ENCODE measurements around the gene C9orf78.

C9orf78 gene

GRCh38 chr9:129878291-129878690, 43.2 kb upstream of the C9orf78 start:
- H3K9ac ChIP-seq (ENCODE audit: low read length), result no peak overlapping the region
- no peak overlapping the region for H3K4me2 ChIP-seq (ENCODE audit: low read depth, low read length)
- no peaks in the 10 kb centered on the region for H3F3A ChIP-seq (ENCODE audit: insufficient read depth, low read length)
- H3K79me2 ChIP-seq (ENCODE audit: low read length), result no peaks in the 10 kb centered on the region
- H3K4me3 ChIP-seq (ENCODE audit: low read length), result no peak overlapping the region
- H3K9me2 ChIP-seq (replicated peaks; ENCODE audit: insufficient read depth, low read length), result no peaks in the 10 kb centered on the region
- H2AFZ ChIP-seq (ENCODE audit: low read length), result no peak overlapping the region
- no peaks in the 10 kb centered on the region for H3K27me3 ChIP-seq (replicated peaks; ENCODE audit: insufficient read depth, low read length)
- no peaks in the 10 kb centered on the region for H3K36me3 ChIP-seq (replicated peaks; ENCODE audit: insufficient read depth, low read length)
- no peaks in the 10 kb centered on the region for H3K9me3 ChIP-seq (replicated peaks; ENCODE audit: insufficient read depth, low read length)
- DNase-seq, result no peak
- no peaks in the 10 kb centered on the region for H3K4me1 ChIP-seq (ENCODE audit: low read length)
- H3K27ac ChIP-seq (ENCODE audit: low read length), result no peak overlapping the region
- H4K20me1 ChIP-seq (ENCODE audit: insufficient read depth, low read length), result no peaks in the 10 kb centered on the region
- TF ChIP-seq CTCF (IDR thresholded peaks at IDR 0.05; ENCODE audit: low read length) (no peak), EZH2phosphoT487 (IDR thresholded peaks at IDR 0.05; ENCODE audit: low read length) (no peak), EZH2 (optimal IDR thresholded peaks at IDR 0.05; ENCODE audit: low read depth, low read length) (no peak)

GRCh38 chr9:129876815-129877214, 41.7 kb upstream of the C9orf78 start:
- DNase-seq, result no peak
- TF ChIP-seq CTCF (IDR thresholded peaks at IDR 0.05; ENCODE audit: low read length), result no peak
- TF ChIP-seq EZH2phosphoT487 (IDR thresholded peaks at IDR 0.05; ENCODE audit: low read length), result no peak
- no peak for TF ChIP-seq EZH2 (optimal IDR thresholded peaks at IDR 0.05; ENCODE audit: low read depth, low read length)

GRCh38 chr9:129875687-129876395, 40.8 kb upstream of the C9orf78 start:
- H3K4me1 ChIP-seq (ENCODE audit: low read length), result no peaks in the 10 kb centered on the region
- TF ChIP-seq EZH2 (optimal IDR thresholded peaks at IDR 0.05; ENCODE audit: low read depth, low read length) (no peak), CTCF (IDR thresholded peaks at IDR 0.05; ENCODE audit: low read length) (no peak), EZH2phosphoT487 (IDR thresholded peaks at IDR 0.05; ENCODE audit: low read length) (no peak)
- H3K4me3 ChIP-seq (ENCODE audit: low read length), result no peak overlapping the region
- no peaks in the 10 kb centered on the region for H3K79me2 ChIP-seq (ENCODE audit: low read length)
- H3K9ac ChIP-seq (ENCODE audit: low read length), result no peak overlapping the region
- H2AFZ ChIP-seq (ENCODE audit: low read length), result no peak overlapping the region
- no peak overlapping the region for H3K4me2 ChIP-seq (ENCODE audit: low read depth, low read length)
- no peaks in the 10 kb centered on the region for H3K9me2 ChIP-seq (replicated peaks; ENCODE audit: insufficient read depth, low read length)
- no peaks in the 10 kb centered on the region for H3K36me3 ChIP-seq (replicated peaks; ENCODE audit: insufficient read depth, low read length)
- H3K27ac ChIP-seq (ENCODE audit: low read length), result no peak overlapping the region
- no peaks in the 10 kb centered on the region for H3K27me3 ChIP-seq (replicated peaks; ENCODE audit: insufficient read depth, low read length)
- H3K9me3 ChIP-seq (replicated peaks; ENCODE audit: insufficient read depth, low read length), result no peaks in the 10 kb centered on the region
- no peaks in the 10 kb centered on the region for H4K20me1 ChIP-seq (ENCODE audit: insufficient read depth, low read length)
- no peak for DNase-seq
- no peaks in the 10 kb centered on the region for H3F3A ChIP-seq (ENCODE audit: insufficient read depth, low read length)

More at GRCh38 chr9:129876815-129877214, 41.7 kb upstream of the C9orf78 start:
- no peak overlapping the region for H2AFZ ChIP-seq (ENCODE audit: low read length)
- H3K9me3 ChIP-seq (replicated peaks; ENCODE audit: insufficient read depth, low read length), result no peaks in the 10 kb centered on the region
- no peak overlapping the region for H3K4me3 ChIP-seq (ENCODE audit: low read length)
- H4K20me1 ChIP-seq (ENCODE audit: insufficient read depth, low read length), result no peaks in the 10 kb centered on the region
- H3K9ac ChIP-seq (ENCODE audit: low read length), result no peak overlapping the region
- H3F3A ChIP-seq (ENCODE audit: insufficient read depth, low read length), result no peaks in the 10 kb centered on the region
- no peak overlapping the region for H3K27ac ChIP-seq (ENCODE audit: low read length)
- no peaks in the 10 kb centered on the region for H3K4me1 ChIP-seq (ENCODE audit: low read length)
- no peak overlapping the region for H3K4me2 ChIP-seq (ENCODE audit: low read depth, low read length)
- no peaks in the 10 kb centered on the region for H3K79me2 ChIP-seq (ENCODE audit: low read length)
- H3K36me3 ChIP-seq (replicated peaks; ENCODE audit: insufficient read depth, low read length), result no peaks in the 10 kb centered on the region
- H3K27me3 ChIP-seq (replicated peaks; ENCODE audit: insufficient read depth, low read length), result no peaks in the 10 kb centered on the region
- no peaks in the 10 kb centered on the region for H3K9me2 ChIP-seq (replicated peaks; ENCODE audit: insufficient read depth, low read length)

Data from MM.1S (cell line).